B cell (primary cell): Measurements from ENCODE around the gene NPIPA2.
"Not testable (repeated sequence)": the region's sequence is repeated elsewhere in the genome, so short reads cannot be mapped to it uniquely, and the experiment has no call there.

Experiments used
- CTCF ChIP-seq: fragments of 200-600 bp; IDR thresholded peaks from one replicate; pipeline ENCODE4 v1.8.0; 2022; ENCODE audit warnings: antibody characterized with exemption, mild to moderate bottlenecking
- EZH2 ChIP-seq: IDR thresholded peaks from 2 replicates; pipeline ENCODE4 v1.6.1; 2012; ENCODE audit warnings: borderline replicate concordance, low read depth, mild to moderate bottlenecking, moderate library complexity, low read length; ENCODE audit not compliant: insufficient read depth, poor library complexity, severe bottlenecking

- TF ChIP-seq CTCF, EZH2: not testable (repeated sequence)
These were observed 48.1 kb downstream of the NPIPA2 start for GRCh38 chr16:14790320-14790956.
